GM18511 (cell line): Measurements from ENCODE around the gene FER.
A peak's percentile ranks its signal among the peaks of the same experiment; 100 is the strongest.

Experiments
- ATAC-seq: cut with Tn5 transposase; IDR thresholded peaks from one replicate; pipeline ENCODE4 v1.9.1; 2021; ENCODE audit warnings: mild to moderate bottlenecking, moderate library complexity; ENCODE audit not compliant: unreplicated experiment

Gene FER

DNA sequence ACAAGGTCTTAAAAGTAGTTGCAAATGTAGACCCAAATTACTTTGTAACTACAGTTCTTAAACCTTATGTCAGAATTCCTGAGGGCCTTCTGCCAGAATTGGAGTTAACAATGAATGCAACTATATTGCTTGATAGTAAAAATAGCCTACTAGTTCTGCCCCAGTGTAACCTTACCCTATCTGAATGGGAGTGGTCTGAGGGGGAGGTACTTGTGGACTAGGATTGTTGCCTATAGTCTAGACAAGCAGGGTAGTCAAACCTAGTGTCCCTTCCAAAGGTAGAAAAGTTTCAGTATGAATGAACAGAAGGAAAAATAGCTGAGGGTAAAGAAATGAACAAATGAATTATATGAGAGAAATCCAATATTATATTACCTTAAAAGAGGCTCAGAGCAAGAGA, 419.9 kb downstream of the FER start:
- no peak for ATAC-seq

DNA sequence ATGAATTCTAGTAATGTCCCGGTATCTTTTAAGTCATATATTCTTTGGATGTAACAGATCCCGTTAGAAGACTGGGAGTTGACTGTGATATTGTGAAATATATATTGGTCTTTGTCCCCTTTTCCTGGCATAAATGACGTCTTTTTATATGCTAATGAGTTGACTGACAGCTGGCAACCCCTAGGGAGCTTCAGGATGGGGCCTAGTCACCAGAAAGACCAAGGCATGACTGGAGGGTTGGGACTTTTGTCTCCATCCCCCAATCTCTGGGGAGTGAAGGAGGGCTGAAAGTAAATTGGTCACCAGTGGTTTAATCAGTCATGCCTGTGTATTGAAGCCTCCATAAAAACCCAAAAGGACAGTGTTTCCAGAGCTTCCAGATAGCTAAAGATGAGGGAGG, 420.5 kb downstream of the FER start:
- ATAC-seq: no peak

DNA sequence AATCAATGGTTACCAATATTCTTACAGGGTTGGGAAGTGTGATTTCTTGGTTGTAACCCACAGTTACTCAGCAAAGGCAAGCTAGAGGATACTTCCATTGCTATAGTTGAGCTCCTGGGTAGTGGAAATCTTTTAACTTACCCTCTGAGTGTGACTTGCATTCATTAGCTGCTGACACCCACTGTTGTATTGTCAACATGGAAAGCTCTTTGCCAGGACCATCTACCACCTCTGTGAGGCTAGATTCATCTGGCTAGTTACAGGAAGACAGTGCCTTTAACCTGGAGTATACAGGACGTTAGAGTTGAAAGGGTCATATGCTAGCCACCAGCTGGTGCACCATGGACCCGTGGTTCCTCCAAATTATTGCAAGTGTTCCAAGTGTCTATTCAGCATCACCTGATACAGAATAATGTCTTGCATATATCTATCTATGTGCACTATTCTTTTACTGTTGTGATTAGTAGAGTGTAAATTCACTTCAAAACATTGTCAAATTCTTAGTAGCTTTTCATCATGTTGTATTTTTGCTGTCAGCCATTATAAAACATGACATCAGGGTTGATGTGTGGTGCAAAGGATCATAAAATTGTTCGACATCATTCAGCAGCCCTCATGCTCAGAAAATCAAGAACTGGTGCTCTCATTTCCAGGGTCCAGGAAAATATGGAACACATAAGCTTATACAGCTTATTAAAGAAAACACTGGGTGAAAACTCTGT, 423.1 kb downstream of the FER start:
- no peak for ATAC-seq

DNA sequence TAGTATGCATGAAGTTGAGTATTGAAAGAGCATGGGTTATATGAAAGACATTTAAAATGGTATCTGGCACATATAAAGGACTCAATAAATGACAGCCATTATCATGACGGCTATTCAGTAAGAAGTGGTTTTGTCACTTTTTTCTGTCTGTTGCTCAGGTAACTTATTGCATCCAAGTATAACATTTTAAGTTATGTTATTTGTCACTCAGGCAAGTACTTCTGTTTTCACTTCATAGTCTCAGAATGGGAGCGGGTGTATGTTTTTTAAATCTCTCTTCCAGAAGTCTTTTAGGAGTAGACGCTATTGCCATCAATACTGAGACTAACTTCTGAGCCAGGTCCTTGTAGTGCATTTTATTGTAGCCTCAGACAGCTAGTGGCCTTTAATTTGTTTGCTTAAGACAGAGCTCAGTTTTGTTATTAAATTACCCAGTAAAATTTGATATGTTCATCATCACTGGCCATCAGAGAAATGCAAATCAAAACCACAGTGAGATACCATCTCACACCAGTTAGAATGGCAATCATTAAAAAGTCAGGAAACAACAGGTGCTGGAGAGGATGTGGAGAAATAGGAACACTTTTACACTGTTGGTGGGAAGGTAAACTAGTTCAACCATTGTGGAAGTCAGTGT, 423.9 kb downstream of the FER start:
- peak; percentile 87 for ATAC-seq

DNA sequence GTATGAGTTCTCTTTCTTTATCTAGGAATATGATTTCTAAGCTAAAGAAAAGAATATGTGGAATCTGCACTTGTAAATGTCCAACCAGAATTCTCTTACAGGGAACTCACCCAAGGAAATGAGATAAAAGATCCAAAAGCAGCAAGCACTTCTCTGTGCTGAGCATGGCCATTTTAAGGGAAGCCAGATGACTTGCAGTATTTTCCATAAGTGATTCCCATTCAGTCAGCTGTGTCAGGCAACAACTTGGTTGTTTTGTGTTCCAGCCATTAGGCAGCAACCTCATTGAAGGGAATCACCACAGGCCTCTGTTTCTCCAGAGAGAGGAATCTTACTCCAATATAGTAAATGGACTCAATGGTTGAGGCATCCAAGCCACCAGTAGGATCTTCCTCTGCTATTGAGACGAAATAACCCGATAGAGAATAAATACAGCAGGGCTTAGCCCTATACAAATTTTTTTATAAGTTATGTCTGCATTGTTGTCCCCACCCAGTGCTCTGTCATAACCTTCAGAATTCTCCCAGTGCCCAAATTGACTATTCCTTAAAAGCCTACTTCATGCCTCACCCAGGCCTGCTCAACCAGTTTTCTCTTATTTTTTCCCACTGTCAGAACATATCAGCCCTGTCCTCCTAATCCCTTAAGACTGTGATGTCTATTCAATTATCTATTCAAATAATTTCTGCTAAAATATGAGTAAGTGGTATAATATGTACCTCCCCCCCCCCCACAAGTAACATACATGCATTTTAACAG, 425.5 kb downstream of the FER start:
- no peak for ATAC-seq

DNA sequence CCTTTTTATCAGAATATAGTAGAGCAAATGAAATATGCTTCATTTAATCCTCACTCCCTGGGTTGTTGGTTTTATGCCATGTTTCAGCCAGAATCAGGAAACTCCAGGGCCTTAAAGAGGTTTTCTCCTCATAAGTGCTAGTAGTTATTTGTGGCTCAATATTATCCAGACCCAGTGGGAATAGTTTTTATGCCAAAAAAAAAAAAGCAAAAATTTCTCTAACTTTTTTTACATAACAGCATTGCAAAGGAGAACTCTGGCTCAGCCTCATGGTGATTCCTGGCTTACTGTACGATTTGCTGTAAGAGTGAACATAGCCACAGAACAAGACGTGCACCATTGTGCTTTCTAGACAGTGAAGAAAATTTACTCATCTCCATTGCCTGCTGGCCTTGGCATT, 429.5 kb downstream of the FER start:
- ATAC-seq: no peak

DNA sequence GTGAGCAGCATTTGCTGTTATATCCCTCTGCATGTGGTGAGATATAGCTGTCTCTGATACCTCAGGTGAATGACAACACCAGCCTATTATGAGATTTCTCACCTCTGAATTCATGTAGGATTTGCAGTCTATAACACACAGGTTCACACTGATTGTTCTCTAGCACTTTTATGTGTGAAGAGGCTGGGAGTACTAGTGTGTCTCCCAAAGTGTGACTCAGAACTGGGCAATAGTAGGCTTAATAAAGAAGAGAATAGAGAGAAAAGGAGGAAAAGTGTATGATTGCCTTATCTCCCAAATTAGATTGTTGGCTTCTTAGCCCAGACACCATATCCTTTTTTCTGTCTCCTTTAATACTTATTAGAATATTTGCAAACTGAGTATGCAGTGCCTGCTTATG, 430.1 kb downstream of the FER start:
- ATAC-seq: no peak

DNA sequence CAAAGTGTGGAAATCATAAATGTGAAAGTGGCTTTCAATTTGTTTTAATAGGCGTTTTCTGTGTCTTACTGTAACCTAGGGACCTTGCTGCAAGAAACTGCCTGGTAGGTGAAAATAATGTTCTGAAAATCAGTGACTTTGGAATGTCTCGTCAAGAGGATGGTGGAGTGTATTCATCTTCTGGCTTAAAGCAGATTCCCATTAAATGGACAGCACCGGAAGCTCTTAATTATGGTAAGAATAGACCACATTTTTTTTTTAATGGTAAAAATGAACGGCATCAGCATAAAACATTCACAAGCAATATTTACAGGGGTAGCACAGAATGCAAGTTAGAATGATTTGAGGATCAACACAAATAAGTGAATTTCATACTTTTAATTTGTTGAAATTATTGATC, 433.0 kb downstream of the FER start:
- ATAC-seq: no peak

DNA sequence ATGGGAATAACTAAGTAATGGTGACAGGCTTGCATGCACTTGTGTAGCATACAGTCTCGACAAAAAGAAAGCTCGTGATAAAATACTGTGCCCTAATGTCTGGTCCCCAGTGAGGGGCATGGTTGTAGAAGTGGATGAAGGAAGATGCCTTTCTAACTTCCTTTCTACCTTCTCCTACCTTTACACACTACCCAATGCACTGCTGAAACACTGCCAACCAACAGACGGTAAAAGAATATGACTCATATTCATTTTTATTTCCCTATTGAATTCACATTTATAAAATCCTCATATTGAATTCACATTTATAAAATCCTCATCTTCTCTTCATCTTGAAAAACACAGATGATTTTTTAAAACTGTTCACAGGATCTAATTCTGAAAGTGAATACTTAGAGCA, 439.1 kb downstream of the FER start:
- ATAC-seq: no peak

DNA sequence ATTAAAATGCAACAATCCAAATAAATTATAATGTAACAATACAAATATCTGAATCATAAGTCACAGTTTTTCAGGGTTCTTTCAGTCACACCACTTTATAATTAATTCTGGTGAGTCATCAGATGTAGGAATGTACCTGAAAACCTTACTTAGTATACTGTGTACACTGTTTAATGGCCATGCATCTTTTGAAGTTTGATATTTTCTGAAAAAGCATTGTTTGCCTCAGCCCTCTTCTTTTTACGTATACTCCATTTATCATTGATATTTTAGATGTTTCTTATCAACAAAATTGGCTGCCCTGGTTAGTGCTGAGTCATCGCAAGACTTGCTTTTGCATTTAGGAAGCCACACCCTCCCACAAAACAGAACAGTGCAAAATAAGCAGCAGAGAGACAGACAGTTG, 443.5 kb downstream of the FER start:
- peak; percentile 78 for ATAC-seq

DNA sequence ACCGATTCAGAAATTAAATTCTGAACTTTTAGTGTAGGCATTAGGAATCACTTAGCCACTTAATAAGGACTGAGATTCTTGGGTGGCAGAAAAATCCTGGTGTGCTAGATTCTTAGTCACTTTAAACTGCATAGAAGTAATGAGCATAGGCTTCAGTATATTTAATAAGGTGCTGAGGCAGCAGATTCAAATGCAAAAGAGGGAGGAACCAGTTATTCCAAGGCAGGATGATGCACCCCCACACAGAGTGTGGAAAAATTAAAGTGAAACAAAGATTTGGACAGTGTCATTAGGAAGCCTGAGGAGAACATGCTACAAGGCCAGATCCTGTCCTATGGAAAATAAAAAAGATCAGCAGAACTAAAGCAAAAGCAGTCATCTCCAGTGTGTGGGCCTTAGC, 444.3 kb downstream of the FER start:
- ATAC-seq: no peak

DNA sequence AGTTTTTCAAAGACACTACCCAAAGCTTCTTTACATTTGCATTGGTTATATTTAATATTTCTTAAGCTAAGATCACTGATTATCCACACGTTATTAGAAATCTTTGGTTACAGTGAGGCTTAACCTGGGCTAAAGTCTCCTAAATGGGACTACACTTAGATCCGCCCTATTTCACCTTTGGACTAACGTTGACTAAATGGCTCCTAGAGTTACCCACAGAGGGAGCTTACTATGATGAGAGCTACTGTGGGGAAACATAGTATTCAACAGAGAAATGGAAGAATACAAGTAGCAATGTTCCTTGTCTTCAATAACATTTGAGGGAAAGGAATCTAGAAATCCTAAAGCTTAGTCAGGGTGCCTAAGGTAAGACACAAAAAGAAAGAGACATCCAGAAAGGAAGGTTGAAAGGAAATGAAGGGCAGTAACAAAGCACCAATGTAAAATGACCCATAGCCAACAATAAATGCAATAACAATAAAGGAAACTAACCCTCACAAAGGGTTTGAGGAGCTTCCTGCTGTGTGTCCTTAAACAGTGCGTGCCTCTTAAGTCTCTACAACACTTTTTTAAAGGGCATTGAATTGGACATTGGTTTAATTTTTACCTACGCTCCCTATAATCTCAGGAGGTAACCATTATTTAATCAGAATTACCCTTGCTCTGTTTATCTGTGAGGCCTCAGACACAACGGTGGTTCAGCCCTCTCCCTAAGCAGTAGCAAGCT, 445.0 kb downstream of the FER start:
- ATAC-seq: no peak

DNA sequence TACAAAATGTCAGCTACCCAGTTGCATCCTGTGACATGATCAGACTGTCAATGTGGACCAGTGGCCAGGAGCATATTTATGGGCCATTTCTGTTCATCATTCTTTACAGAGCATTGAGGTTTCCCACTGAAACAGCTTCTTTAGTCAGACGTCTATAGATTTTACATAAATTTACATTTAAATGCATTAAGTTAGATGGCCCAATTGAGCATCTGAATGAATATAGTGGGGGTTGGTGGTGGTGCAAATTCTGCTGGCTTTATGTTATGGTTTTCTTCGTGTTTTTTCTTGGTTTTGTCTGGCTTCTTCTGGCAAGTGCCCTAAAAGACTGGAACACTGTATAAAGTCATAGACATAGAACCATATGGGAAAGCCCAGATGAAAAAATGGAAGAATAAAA, 448.0 kb downstream of the FER start:
- no peak for ATAC-seq

DNA sequence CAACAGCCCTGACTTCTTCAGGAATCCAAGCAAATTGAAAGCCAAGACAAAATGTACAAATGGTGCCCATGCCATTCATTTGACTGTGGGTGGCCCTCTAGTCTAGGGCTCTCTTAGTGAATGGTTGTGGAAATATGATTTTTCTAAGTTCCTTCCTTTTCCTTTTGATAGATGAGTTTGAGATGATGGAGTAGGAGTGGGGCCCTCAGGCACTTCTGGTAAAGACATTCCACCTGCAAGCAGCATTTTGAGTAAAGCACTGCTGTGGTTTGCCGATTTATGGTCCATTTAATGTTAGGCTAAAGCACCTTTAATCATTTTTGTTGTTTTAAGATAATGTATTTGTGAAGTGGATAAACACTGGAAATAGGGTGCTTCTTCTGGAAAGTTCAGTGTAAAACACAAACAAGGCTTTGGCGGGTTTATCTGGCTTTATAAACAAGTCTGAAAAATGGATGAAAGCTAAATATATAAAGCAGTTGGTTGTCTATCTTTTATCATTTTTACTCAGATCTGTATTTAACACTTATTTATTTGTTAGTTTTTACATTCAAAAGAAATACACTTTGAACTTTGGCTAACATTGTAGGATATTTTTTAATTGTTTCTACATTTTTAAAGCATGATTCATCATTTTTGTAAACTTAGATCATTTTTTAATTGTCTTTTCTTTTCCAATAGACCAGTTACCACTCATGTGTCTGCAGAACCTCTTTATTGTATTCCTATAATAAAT, 448.6 kb downstream of the FER start:
- ATAC-seq: no peak

DNA sequence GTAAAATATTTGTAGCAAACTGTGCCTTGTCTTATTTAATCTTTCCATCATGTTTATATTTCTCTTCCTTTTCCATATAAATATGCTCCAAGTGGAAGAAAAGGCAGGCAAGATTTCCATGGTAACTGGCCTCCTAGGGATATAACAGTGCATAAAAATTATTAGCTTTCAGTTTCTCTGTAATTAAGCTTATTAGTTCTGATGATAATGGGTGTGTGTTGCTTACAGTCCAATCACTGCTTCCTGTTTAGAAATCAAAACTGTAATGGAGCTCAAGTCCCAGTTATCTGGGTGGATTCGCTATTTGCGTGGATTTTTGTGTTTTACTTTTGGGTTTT, 449.1 kb downstream of the FER start:
- no peak for ATAC-seq

DNA sequence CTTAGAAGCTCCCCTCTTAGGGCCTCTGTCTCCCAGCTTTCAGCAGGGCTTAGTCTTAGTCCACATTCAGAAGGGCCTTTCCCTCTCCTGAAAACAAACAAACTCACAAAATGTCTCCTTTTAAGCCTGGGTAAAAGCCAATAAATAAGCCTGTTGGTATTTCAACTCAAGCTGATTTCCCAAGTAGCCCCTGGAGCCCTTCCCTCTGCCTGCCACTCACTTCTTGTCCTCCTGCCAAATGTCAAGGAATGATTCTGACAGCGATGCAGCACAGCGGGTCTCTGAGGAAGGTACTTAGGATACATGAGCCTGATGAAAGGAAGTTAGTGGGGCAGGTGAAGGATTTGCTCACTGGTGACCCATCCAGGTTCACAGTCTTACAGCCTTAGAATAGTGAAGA, 451.6 kb downstream of the FER start:
- ATAC-seq: no peak

DNA sequence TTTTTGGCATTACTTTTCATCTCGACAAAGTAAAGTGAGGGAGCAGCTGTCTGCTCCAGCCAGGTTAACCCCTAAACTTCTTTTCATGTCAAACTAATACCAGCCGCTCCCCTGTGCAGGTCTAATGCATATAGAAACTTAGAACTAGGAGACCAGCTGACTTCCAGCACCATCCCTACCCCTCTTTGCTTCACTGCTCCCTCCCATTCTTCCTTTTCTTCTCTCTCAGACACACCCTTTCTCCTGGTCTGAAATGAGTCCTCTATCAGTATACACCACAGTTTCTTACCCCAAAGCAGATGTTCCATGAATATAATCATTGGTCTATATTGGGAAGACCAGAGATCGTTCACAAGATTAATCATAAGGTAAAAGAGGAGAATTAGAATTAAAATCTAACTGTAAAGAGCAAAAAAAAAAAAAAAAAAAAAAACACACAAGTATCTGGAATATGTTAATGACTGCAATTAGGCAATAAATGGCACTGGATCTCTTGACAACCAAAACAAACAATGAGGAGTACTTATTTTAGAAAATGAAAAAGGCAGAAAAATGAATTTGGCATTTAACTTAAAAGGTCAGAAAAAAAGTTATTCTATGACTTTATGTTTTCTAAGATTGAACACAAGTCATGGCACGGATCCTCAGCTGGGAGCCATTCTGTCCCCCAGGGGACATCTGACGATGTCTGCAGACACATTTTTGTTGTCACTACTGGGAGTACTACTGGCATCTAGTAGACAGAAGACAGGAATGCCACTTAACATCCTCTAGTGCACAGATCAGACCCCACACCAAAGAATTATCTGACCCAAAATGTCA, 452.3 kb downstream of the FER start:
- ATAC-seq: no peak

DNA sequence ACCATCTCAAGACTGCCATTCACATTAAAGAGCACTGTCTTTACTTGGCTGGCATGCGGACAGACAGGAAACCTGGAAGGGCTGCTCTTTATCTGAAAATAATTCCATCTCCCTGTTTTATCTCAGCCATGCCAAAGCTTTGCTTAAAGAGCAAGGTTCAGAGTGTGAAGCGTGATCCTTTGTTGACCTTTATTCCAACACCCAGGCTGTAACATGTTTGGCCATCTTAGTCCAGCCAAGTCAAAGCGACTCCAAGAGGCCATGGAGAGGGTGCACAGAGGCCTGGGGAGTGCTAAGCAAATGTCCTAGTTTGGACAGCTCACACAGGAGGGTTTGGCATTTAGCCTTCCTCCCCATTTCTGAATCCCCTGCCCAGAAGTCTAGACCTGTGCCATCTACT, 467.3 kb downstream of the FER start:
- ATAC-seq: no peak

DNA sequence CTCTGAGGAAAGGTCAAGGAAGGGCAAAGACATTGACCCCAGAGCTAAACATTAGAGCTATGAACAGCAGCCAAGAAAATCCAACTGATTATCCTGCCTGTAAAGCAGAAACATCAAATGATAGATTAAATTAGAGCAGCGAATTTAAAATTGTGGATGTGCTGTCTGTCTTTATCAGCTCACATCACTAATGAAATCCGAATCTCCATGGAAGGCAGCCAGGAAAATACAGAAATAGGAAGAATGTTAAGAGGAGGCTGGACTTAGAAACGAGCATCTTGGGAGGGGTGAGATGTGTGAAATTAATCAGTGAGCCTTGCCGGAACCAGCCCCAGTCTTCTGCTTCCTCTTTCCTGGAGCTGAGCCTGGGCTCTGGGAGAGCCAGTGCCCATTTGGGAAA, 471.1 kb downstream of the FER start:
- ATAC-seq: no peak

DNA sequence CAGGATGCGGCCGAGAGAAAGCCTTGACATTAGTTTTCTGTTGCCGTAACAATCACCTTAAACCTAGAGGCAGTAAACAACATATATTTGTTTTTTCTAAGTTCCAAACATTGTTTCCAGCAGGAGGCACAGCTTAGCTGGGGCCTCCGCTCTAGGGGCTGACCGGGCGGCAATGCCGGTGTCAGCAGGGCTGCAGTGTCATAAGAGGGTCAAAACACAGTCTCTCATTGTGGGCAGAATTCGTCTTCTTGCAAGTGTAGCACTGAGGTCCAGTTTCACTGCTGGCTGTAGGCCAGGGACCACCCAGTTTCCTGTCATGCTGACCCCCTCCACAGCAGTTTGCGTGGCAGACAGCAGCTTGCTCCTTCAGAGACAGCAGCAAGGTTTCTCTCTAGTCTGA, 475.8 kb downstream of the FER start:
- ATAC-seq: no peak
